ENCODE measurements around the gene CCNI.

DNA sequence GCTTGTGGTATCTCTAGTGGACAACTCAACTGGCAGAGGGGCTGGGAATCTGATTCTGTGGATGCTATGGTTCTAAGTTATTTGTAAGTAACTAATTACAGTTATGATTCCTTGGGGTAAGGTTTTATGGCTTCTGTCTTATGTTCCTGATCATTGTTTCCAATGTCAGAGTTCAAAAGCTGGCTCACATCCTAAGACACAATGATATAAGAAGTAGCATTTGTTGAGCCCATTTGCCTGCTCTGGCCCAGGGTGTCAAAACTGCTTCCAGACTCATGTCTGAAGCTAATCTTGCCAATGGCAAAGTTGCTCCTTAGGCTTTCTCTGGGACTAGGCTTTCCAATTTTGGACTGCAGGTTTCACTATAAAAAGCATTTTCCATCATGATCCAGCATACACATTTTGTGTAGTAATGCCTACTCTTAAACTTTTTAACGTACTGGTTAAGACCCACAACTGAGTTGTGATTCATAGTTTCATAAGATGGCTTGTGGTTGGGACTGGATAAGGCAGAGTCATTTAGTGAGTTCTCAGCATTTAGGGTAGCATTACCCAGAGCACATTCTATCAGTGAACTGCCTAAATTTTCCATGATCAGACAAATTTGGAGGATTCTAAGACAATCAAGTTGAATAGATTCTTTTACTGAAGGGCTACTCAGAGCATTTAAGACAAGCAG is 50.0 kb downstream of the CCNI start:
- TF ChIP-seq, protein P1, sequence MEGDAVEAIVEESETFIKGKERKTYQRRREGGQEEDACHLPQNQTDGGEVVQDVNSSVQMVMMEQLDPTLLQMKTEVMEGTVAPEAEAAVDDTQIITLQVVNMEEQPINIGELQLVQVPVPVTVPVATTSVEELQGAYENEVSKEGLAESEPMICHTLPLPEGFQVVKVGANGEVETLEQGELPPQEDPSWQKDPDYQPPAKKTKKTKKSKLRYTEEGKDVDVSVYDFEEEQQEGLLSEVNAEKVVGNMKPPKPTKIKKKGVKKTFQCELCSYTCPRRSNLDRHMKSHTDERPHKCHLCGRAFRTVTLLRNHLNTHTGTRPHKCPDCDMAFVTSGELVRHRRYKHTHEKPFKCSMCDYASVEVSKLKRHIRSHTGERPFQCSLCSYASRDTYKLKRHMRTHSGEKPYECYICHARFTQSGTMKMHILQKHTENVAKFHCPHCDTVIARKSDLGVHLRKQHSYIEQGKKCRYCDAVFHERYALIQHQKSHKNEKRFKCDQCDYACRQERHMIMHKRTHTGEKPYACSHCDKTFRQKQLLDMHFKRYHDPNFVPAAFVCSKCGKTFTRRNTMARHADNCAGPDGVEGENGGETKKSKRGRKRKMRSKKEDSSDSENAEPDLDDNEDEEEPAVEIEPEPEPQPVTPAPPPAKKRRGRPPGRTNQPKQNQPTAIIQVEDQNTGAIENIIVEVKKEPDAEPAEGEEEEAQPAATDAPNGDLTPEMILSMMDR (IDR thresholded peaks at IDR 0.05), result no peak
- no peak for TF ChIP-seq POLR2A (IDR thresholded peaks at IDR 0.05)

All from testis (tissue), 2 donors.